ENCODE results near the gene ARID1B. TPM values are rescaled to one million over a fixed set of nuclear protein-coding genes. Genes with fewer than 3 reads are reported as not detected.

ARID1B gene
- total RNA-seq, 1 donor from 2014 or later: 97.2 TPM

- Mint-ChIP-seq H3K36me3 (peaks cover 12% of the 10 kb centered on the region), H3K4me1 (ENCODE audit: unreplicated experiment) (peaks cover 15% of the 10 kb centered on the region), H3K27me3 (no peaks in the 10 kb centered on the region), H3K9me3 (no peaks in the 10 kb centered on the region), H3K27ac (peak overlapping the region; percentile 39), H3K4me3 (no peak overlapping the region)
- no peak for TF ChIP-seq CTCF (conservative IDR thresholded peaks at IDR 0.05)
- DNase-seq (ENCODE audit: extremely low spot score, unreplicated experiment): no peak
Observed at GRCh38 chr6:157162766-157163433, 385.7 kb downstream of the ARID1B start.

GRCh38 chr6:157163434-157164159, 386.4 kb downstream of the ARID1B start:
- no peak overlapping the region for H3K4me3 Mint-ChIP-seq
- TF ChIP-seq CTCF (conservative IDR thresholded peaks at IDR 0.05): no peak
- peaks cover 15% of the 10 kb centered on the region for H3K4me1 Mint-ChIP-seq (ENCODE audit: unreplicated experiment)
- no peak for DNase-seq (ENCODE audit: extremely low spot score, unreplicated experiment)
- no peaks in the 10 kb centered on the region for H3K9me3 Mint-ChIP-seq
- H3K27ac Mint-ChIP-seq: peak overlapping the region; percentile 21
- no peaks in the 10 kb centered on the region for H3K27me3 Mint-ChIP-seq
- peaks cover 19% of the 10 kb centered on the region for H3K36me3 Mint-ChIP-seq

- H3K9me3 Mint-ChIP-seq: no peaks in the 10 kb centered on the region
- H3K27me3 Mint-ChIP-seq: no peaks in the 10 kb centered on the region
- DNase-seq (ENCODE audit: extremely low spot score, unreplicated experiment): no peak
- H3K27ac Mint-ChIP-seq: no peak overlapping the region
- peaks cover 19% of the 10 kb centered on the region for H3K36me3 Mint-ChIP-seq
- no peak overlapping the region for H3K4me3 Mint-ChIP-seq
- H3K4me1 Mint-ChIP-seq (ENCODE audit: unreplicated experiment): peaks cover 15% of the 10 kb centered on the region
- TF ChIP-seq CTCF (conservative IDR thresholded peaks at IDR 0.05): no peak
Observed at GRCh38 chr6:157164972-157165371, 387.8 kb downstream of the ARID1B start.

GRCh38 chr6:157166784-157167183, 389.6 kb downstream of the ARID1B start:
- no peaks in the 10 kb centered on the region for H3K9me3 Mint-ChIP-seq

GRCh38 chr6:157167837-157168236, 390.7 kb downstream of the ARID1B start:
- no peaks in the 10 kb centered on the region for H3K9me3 Mint-ChIP-seq
- H3K36me3 Mint-ChIP-seq: peaks cover 17% of the 10 kb centered on the region
- no peak for DNase-seq (ENCODE audit: extremely low spot score, unreplicated experiment)
- H3K4me3 Mint-ChIP-seq: no peak overlapping the region
- no peak for TF ChIP-seq CTCF (conservative IDR thresholded peaks at IDR 0.05)
- H3K27ac Mint-ChIP-seq: no peak overlapping the region
- H3K27me3 Mint-ChIP-seq: no peaks in the 10 kb centered on the region
- H3K4me1 Mint-ChIP-seq (ENCODE audit: unreplicated experiment): peaks cover 11% of the 10 kb centered on the region

More at GRCh38 chr6:157166784-157167183, 389.6 kb downstream of the ARID1B start:
- no peak for TF ChIP-seq CTCF (conservative IDR thresholded peaks at IDR 0.05)
- no peak overlapping the region for H3K27ac Mint-ChIP-seq
- peaks cover 15% of the 10 kb centered on the region for H3K36me3 Mint-ChIP-seq
- DNase-seq (ENCODE audit: extremely low spot score, unreplicated experiment): no peak
- peaks cover 15% of the 10 kb centered on the region for H3K4me1 Mint-ChIP-seq (ENCODE audit: unreplicated experiment)
- H3K4me3 Mint-ChIP-seq: no peak overlapping the region
- H3K27me3 Mint-ChIP-seq: no peaks in the 10 kb centered on the region
